ENCODE results near the gene PIP4K2A.

The PIP4K2A gene

DNA sequence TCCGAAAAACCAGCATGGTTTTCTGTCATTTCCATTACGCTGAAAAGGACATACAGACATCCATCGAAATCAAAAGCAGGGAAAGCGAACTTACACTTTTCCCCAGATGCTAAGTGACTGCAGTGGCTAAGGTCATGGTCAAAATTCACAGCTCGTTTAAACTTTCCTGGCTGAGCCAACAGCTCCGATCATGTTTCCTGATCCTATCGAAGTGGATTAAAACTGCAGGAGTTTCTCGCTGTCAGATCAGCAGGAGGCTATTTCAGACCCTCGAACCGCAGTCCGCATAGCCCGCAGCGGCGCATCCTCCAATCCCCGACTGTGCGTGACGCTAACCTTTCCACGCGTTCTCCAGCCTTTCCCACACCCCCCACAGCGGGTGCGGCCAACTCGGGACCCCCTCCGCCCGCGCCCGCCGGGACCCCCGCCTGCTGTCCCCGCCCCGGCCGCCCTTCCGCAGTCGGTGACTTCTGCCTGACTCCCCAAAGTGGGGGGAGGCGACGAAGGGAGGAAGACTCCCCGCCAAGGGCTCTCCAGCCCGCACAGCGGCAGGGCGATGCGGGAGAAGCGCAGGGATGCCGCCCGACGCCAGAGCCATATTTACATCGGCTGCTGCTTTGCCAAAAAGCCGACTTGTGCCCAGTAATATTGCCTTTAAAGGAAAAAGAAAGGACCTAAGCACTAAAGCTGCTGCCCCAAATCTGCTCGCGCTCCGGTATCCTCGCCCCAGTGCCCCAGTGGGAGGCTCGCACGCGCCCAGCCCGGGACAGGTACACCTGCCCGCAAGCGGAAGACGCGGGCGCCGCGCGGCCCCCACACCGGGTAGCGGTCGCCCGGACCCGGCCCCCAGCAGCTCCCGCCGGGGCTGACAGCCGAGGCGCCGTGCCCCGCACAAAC is 1.2 kb downstream of the PIP4K2A start:
- no peak for DNase-seq (ENCODE audit: low read depth)
- TF ChIP-seq, protein P1, sequence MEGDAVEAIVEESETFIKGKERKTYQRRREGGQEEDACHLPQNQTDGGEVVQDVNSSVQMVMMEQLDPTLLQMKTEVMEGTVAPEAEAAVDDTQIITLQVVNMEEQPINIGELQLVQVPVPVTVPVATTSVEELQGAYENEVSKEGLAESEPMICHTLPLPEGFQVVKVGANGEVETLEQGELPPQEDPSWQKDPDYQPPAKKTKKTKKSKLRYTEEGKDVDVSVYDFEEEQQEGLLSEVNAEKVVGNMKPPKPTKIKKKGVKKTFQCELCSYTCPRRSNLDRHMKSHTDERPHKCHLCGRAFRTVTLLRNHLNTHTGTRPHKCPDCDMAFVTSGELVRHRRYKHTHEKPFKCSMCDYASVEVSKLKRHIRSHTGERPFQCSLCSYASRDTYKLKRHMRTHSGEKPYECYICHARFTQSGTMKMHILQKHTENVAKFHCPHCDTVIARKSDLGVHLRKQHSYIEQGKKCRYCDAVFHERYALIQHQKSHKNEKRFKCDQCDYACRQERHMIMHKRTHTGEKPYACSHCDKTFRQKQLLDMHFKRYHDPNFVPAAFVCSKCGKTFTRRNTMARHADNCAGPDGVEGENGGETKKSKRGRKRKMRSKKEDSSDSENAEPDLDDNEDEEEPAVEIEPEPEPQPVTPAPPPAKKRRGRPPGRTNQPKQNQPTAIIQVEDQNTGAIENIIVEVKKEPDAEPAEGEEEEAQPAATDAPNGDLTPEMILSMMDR (IDR thresholded peaks at IDR 0.05; ENCODE audit: low read depth, low read length, missing control alignments) = no peak
- peak overlapping the region; percentile 89 for H3K4me3 ChIP-seq (ENCODE audit: low read depth, low read length)
- in situ Hi-C loops (cut with HindIII; ENCODE audit: low sequenced_read_pairs) = no loop called here

DNA sequence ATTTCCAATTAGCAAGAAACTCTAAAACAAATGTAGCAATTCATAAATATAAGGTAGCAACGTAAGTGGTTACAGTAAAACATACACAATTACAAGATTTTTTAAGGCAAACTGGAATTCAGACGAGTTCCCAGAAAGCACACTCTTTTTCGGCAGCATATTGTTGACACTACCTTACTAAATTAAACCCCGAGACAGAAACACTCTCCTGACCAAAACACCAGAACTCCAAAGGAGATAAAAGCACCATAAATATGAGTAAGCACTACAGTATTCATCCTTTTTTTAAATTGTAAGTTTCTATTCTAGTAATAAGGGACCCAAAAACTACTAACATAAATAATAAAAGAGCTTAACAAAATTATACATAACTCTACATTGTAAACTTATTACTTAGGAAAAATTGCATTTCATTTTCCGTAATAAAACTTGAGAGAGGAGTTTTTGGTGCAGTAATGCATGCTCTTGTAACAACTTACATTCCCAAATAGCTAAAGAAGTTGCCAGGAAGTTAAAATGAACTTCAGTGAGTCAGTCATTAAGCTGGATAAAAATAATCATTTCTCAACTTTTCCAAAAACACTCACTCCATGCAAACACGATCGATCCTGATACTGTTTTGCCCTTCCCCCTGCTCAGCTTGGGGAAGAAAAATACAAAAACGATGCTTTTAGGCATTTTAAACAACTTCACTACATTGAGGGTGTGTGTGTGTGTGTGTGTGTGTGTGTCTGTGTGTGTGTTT is 2.0 kb downstream of the PIP4K2A start:
- H3K4me3 ChIP-seq (ENCODE audit: low read depth, low read length) = peak overlapping the region; percentile 89
- TF ChIP-seq, protein P1 (IDR thresholded peaks at IDR 0.05; ENCODE audit: low read depth, low read length, missing control alignments) = no peak
- DNase-seq (ENCODE audit: low read depth) = no peak
- in situ Hi-C loops (cut with HindIII; ENCODE audit: low sequenced_read_pairs) = no loop called here

DNA sequence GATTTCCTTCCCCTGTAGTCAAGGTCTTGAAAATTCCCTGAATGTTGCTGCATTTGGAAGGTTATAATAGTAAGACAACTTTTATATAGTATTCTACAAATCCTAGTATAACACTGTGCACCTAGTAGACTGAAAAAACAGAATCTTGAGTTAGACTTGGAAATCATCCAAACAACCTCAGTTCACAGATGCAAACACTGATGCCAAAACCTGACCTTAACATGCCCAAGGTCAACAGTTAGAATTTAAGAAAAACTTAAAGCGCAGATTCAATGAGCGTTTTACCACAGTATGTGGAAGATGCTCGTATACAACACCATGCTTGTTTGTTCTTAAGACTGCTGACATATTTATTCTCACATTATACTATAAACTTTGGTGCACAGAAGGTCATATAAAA is 3.0 kb downstream of the PIP4K2A start:
- TF ChIP-seq, protein P1 (IDR thresholded peaks at IDR 0.05; ENCODE audit: low read depth, low read length, missing control alignments) = no peak
- in situ Hi-C loops (cut with HindIII; ENCODE audit: low sequenced_read_pairs) = no loop called here
- DNase-seq (ENCODE audit: low read depth) = no peak
- H3K4me3 ChIP-seq (ENCODE audit: low read depth, low read length) = no peak overlapping the region

DNA sequence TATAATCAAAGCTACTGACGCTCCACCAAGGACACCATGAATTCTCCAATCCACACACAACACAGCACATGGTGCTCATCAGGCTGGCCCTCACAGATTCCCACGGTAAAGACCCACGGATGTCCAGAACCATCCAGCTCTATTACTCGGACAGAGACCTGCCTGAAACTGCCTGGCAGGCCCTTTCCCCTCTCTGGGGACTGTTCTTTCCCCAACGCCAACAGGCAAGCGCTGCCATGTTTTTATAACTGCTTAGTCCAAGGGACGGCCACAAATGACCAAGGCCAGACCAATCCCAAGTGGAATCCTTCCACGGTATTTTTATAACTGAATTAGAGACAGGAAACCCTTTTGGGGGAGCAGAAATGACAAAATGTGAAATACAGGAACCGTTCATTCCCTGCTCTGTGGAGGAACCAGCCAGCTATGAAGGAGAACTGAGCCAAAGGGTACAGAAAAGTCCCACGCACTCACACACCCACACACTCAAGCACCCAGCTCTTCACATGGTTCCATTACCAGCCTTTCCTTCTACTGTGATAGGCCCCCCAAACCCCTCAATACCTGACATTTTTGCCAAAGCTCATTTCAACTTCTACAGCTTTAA is 4.1 kb downstream of the PIP4K2A start:
- DNase-seq (ENCODE audit: low read depth) = no peak
- H3K4me3 ChIP-seq (ENCODE audit: low read depth, low read length) = no peak overlapping the region
- TF ChIP-seq, protein P1 (IDR thresholded peaks at IDR 0.05; ENCODE audit: low read depth, low read length, missing control alignments) = no peak
- in situ Hi-C loops (cut with HindIII; ENCODE audit: low sequenced_read_pairs) = no loop called here

DNA sequence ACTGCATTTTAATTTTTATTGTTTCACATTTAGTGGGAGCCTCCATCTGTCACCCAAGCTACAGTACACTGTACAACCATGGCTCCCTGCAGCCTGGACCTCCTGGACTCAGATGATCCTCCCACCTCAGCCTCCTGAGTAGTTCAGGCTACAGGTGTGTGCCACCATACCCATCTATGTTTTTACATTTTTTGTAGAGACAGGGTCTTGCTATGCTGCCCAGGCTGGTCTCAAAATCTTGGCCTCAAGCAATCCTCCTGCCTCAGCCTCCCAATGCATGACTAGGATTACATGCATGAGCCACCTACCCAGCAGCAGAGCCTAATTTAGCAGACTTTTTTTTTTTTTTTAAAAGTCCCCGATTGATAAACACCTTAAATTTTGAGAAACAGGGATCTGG is 5.6 kb downstream of the PIP4K2A start:
- no peak overlapping the region for H3K4me3 ChIP-seq (ENCODE audit: low read depth, low read length)
- DNase-seq (ENCODE audit: low read depth) = no peak
- in situ Hi-C loops (cut with HindIII; ENCODE audit: low sequenced_read_pairs) = no loop called here
- TF ChIP-seq, protein P1 (IDR thresholded peaks at IDR 0.05; ENCODE audit: low read depth, low read length, missing control alignments) = no peak

DNA sequence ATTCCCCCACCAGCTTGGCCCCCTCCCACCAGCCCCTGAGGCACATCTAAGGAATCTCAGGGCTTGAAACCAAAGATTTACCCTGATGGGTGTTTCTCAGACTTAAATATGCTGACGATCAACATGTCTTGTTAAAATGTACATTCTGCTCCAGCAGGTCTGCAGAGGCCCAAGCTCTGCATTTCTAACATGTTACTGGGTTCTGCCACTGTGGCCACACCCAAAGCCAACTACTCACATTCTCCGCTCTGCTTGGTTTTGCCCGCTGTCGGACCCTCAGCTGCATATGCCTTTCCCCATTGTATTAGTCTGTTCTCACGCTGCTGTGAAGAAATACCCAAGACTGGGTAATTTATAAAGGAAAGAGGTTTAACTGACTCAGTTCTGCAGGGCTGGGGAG is 8.9 kb downstream of the PIP4K2A start:
- in situ Hi-C loops (cut with HindIII; ENCODE audit: low sequenced_read_pairs) = no loop called here
- TF ChIP-seq, protein P1 (IDR thresholded peaks at IDR 0.05; ENCODE audit: low read depth, low read length, missing control alignments) = no peak
- no peak for DNase-seq (ENCODE audit: low read depth)
- no peak overlapping the region for H3K4me3 ChIP-seq (ENCODE audit: low read depth, low read length)
